Measurements from ENCODE around the gene RAPGEF2.
"Not testable (repeated sequence)": the region's sequence is repeated elsewhere in the genome, so short reads cannot be mapped to it uniquely, and the experiment has no call there.

RAPGEF2 gene

GRCh38 chr4:159379064-159379463 lies 276.2 kb downstream of the RAPGEF2 start:
- DNase-seq: not testable (repeated sequence)

- no peak for DNase-seq
These were observed 277.0 kb downstream of the RAPGEF2 start for GRCh38 chr4:159379836-159380235.

- no peak for DNase-seq
These were observed 280.1 kb downstream of the RAPGEF2 start for GRCh38 chr4:159382856-159383561.

- DNase-seq: no peak
These were observed 280.7 kb downstream of the RAPGEF2 start for GRCh38 chr4:159383562-159383931.

- DNase-seq: no peak
These were observed 281.1 kb downstream of the RAPGEF2 start for GRCh38 chr4:159384017-159384416.

- DNase-seq: no peak
These were observed 281.8 kb downstream of the RAPGEF2 start for GRCh38 chr4:159384632-159385031.

GRCh38 chr4:159386620-159387019 lies 283.7 kb downstream of the RAPGEF2 start:
- no peak for DNase-seq

GRCh38 chr4:159389756-159390155 lies 286.9 kb downstream of the RAPGEF2 start:
- no peak for DNase-seq

- no peak for DNase-seq
These were observed 287.8 kb downstream of the RAPGEF2 start for GRCh38 chr4:159390648-159391047.

GRCh38 chr4:159395693-159396092 lies 292.8 kb downstream of the RAPGEF2 start:
- DNase-seq: no peak

GRCh38 chr4:159396151-159396550 lies 293.3 kb downstream of the RAPGEF2 start:
- no peak for DNase-seq

GRCh38 chr4:159398236-159398638 lies 295.4 kb downstream of the RAPGEF2 start:
- DNase-seq: no peak

- no peak for DNase-seq
These were observed 297.8 kb downstream of the RAPGEF2 start for GRCh38 chr4:159400558-159401225.

- DNase-seq: no peak
These were observed 298.4 kb downstream of the RAPGEF2 start for GRCh38 chr4:159401226-159401712.

GRCh38 chr4:159401791-159402380 lies 299.0 kb downstream of the RAPGEF2 start:
- DNase-seq: no peak

Data from stimulated activated CD4-positive, alpha-beta T cell treated with anti-CD3 and anti-CD28 coated beads, Interleukin-2, amount 100 ng/mL, for 48 hours (primary cell).